IMR-90 (cell line): ENCODE data around the gene ZGLP1. TPM values are rescaled to one million over a fixed set of nuclear protein-coding genes. Genes with fewer than 3 reads are reported as not detected.

Experiments used
- ATAC-seq: fragments of 200-7000 bp; cut with Tn5 transposase; 2 replicates; pipeline ENCODE4 v1.9.1; 2020; ENCODE audit warnings: low read depth, mild to moderate bottlenecking, moderate library complexity
- BruUV-seq: library from RNA; stranded (reverse); fragments of 400-500 nt; replicated peaks from 2 replicates; lab custom pipeline; 2021; lab: Mats Ljungman, UMichigan
- CTCF ChIA-PET: fragments of 300-600 bp; formaldehyde crosslinking; extraction: SDS; loops from one replicate; lab custom pipeline; 2021; ENCODE audit warnings: antibody characterized with exemption; lab: Yijun Ruan, JAX
- POLR2A ChIA-PET: fragments of 300-600 bp; sonication (Branson Sonifier 250); formaldehyde crosslinking; loops from one replicate; lab custom pipeline; 2022; ENCODE audit warnings: antibody characterized with exemption; ENCODE audit not compliant: unreplicated experiment; lab: Charles Lee
- DNase-seq: peaks from one replicate; pipeline ENCODE4 v3.0.0; 2013
- H2AFZ ChIP-seq: replicated peaks from 2 replicates; pipeline ENCODE3; 2013; ENCODE audit warnings: low read length, mild to moderate bottlenecking; ENCODE audit not compliant: poor library complexity
- H2AK5ac ChIP-seq: 2 replicates; pipeline ENCODE4 v1.6.1; 2013; ENCODE audit warnings: low read depth, low read length, inconsistent platforms
- H2AK9ac ChIP-seq: replicated peaks from 2 replicates; pipeline ENCODE3; 2013; ENCODE audit warnings: mild to moderate bottlenecking, low read depth, low read length, moderate library complexity; ENCODE audit not compliant: poor library complexity
- H2BK120ac ChIP-seq: 2 replicates; pipeline ENCODE4 v1.6.1; 2013; ENCODE audit warnings: low read depth, low read length, inconsistent platforms
- H2BK15ac ChIP-seq: 3 replicates; pipeline ENCODE4 v1.6.1; 2013; ENCODE audit warnings: low read depth, low read length, inconsistent platforms
- H2BK20ac ChIP-seq: 2 replicates; pipeline ENCODE4 v1.6.1; 2013; ENCODE audit warnings: low read depth, mild to moderate bottlenecking, inconsistent platforms, low read length, moderate library complexity
- H2BK5ac ChIP-seq: 2 replicates; pipeline ENCODE4 v1.6.1; 2013; ENCODE audit warnings: mild to moderate bottlenecking, low read depth, low read length, inconsistent platforms; ENCODE audit not compliant: poor library complexity, severe bottlenecking
- H3K14ac ChIP-seq: replicated peaks from 2 replicates; pipeline ENCODE4 v1.6.1; 2013; ENCODE audit warnings: low read depth, low read length, inconsistent platforms
- H3K18ac ChIP-seq: 2 replicates; pipeline ENCODE4 v1.6.1; 2013; ENCODE audit warnings: low read depth, low read length, control low read depth
- H3K23ac ChIP-seq: 2 replicates; pipeline ENCODE4 v1.6.1; 2013; ENCODE audit warnings: low read depth, low read length, inconsistent platforms
- H3K27ac ChIP-seq: 2 replicates; pipeline ENCODE4 v1.5.1; 2013; ENCODE audit warnings: mild to moderate bottlenecking, control low read depth, low read length; ENCODE audit not compliant: insufficient read depth
- H3K27me3 ChIP-seq: 2 replicates; pipeline ENCODE4 v1.6.1; 2013; ENCODE audit warnings: low read length; ENCODE audit not compliant: control insufficient read depth, insufficient read depth
- H3K36me3 ChIP-seq: 2 replicates; pipeline ENCODE4 v1.6.1; 2013; ENCODE audit warnings: low read length, mixed read lengths; ENCODE audit not compliant: control insufficient read depth, insufficient read depth
- H3K4ac ChIP-seq: 2 replicates; pipeline ENCODE4 v1.6.1; 2013; ENCODE audit warnings: low read depth, low read length, inconsistent platforms
- H3K4me1 ChIP-seq: 2 replicates; pipeline ENCODE4 v1.6.1; 2013; ENCODE audit warnings: low read length, mixed read lengths; ENCODE audit not compliant: control insufficient read depth, insufficient read depth
- H3K4me2 ChIP-seq: 2 replicates; pipeline ENCODE4 v1.6.1; 2013; ENCODE audit warnings: low read depth, mild to moderate bottlenecking, control low read depth, low read length, moderate library complexity
- H3K4me3 ChIP-seq: 2 replicates; pipeline ENCODE4 v1.5.1; 2013; ENCODE audit warnings: low read depth, mild to moderate bottlenecking, control low read depth, low read length, moderate library complexity; ENCODE audit not compliant: insufficient read depth
- H3K56ac ChIP-seq: 2 replicates; pipeline ENCODE4 v1.6.1; 2013; ENCODE audit warnings: low read length, inconsistent platforms; ENCODE audit not compliant: insufficient read depth; ENCODE audit errors: extremely low read depth
- H3K79me1 ChIP-seq, 2 experiments: 2 replicates each; pipeline ENCODE4 v1.6.1; 2013; ENCODE audit warnings: low read length in 2 of 2, inconsistent platforms in 1 of 2, low read depth in 1 of 2
- H3K9ac ChIP-seq: 2 replicates; pipeline ENCODE4 v1.6.1; 2013; ENCODE audit warnings: low read depth, low read length, control low read depth
- H3K9me1 ChIP-seq: 2 replicates; pipeline ENCODE4 v1.6.1; 2013; ENCODE audit warnings: low read length, inconsistent platforms; ENCODE audit not compliant: insufficient read depth
- H3K9me3 ChIP-seq: 2 replicates; pipeline ENCODE4 v1.6.1; 2013; ENCODE audit warnings: low read length; ENCODE audit not compliant: control insufficient read depth, insufficient read depth
- H4K20me1 ChIP-seq: 2 replicates; pipeline ENCODE4 v1.6.1; 2013; ENCODE audit warnings: low read length, inconsistent platforms; ENCODE audit not compliant: insufficient read depth
- H4K5ac ChIP-seq: 2 replicates; pipeline ENCODE4 v1.6.1; 2013; ENCODE audit warnings: mild to moderate bottlenecking, low read depth, low read length, control low read depth
- H4K8ac ChIP-seq, 2 experiments: 2 replicates each; pipeline ENCODE4 v1.6.1; 2013; ENCODE audit warnings: low read depth in 2 of 2, low read length in 2 of 2, control low read depth in 1 of 2, inconsistent platforms in 1 of 2
- H4K91ac ChIP-seq: 2 replicates; pipeline ENCODE4 v1.6.1; 2013; ENCODE audit warnings: low read depth, low read length, inconsistent platforms; ENCODE audit not compliant: insufficient read depth
- BHLHE40 ChIP-seq: fragments of 150-350 bp; IDR thresholded peaks from 2 replicates; pipeline ENCODE4 v1.6.1; 2016; ENCODE audit warnings: mild to moderate bottlenecking, low read depth, low read length
- CEBPB ChIP-seq: IDR thresholded peaks from 2 replicates; pipeline ENCODE4 v1.6.1; 2012; ENCODE audit warnings: low read depth, low read length, improper control_type of control experiment
- CHD1 ChIP-seq: IDR thresholded peaks from 2 replicates; pipeline ENCODE4 v1.6.1; 2012; ENCODE audit warnings: low read depth, low read length, improper control_type of control experiment
- FOS ChIP-seq: fragments of 150-350 bp; IDR thresholded peaks from 2 replicates; pipeline ENCODE4 v1.6.1; 2016; ENCODE audit warnings: low read depth, low read length
- MAFK ChIP-seq: IDR thresholded peaks from 2 replicates; pipeline ENCODE4 v1.6.1; 2012; ENCODE audit warnings: low read depth, low read length, improper control_type of control experiment
- MAZ ChIP-seq: IDR thresholded peaks from 2 replicates; pipeline ENCODE4 v1.6.1; 2012; ENCODE audit warnings: low read depth, mild to moderate bottlenecking, low read length, improper control_type of control experiment, moderate library complexity, borderline replicate concordance
- MXI1 ChIP-seq: IDR thresholded peaks from 2 replicates; pipeline ENCODE4 v1.6.1; 2012; ENCODE audit warnings: low read depth, mild to moderate bottlenecking, low read length, moderate library complexity, borderline replicate concordance
- NFE2L2 ChIP-seq: fragments of 150-350 bp; IDR thresholded peaks from 2 replicates; pipeline ENCODE4 v1.6.1; 2016; ENCODE audit warnings: low read depth, mild to moderate bottlenecking, low read length
- POLR2A ChIP-seq: IDR thresholded peaks from 2 replicates; pipeline ENCODE4 v1.6.1; 2012; ENCODE audit warnings: mild to moderate bottlenecking, low read depth, low read length
- RAD21 ChIP-seq: IDR thresholded peaks from 2 replicates; pipeline ENCODE4 v1.6.1; 2012; ENCODE audit warnings: low read length, improper control_type of control experiment
- RCOR1 ChIP-seq: IDR thresholded peaks from 2 replicates; pipeline ENCODE4 v1.6.1; 2012; ENCODE audit warnings: mild to moderate bottlenecking, low read length, improper control_type of control experiment; ENCODE audit not compliant: insufficient replicate concordance
- RFX5 ChIP-seq: IDR thresholded peaks from 2 replicates; pipeline ENCODE4 v1.8.0; 2012; ENCODE audit warnings: low read depth, mild to moderate bottlenecking, low read length, moderate library complexity
- SMC3 ChIP-seq: fragments of 150-350 bp; IDR thresholded peaks from 2 replicates; pipeline ENCODE4 v1.6.1; 2016; ENCODE audit warnings: low read depth, mild to moderate bottlenecking, antibody characterized with exemption, low read length, moderate library complexity
- WGBS, 2 experiments: methylation state at CpG; one replicate each; pipeline versions ENCODE4 v1.1.5 to v1.1.7; 2013; ENCODE audit warnings: missing lambda C conversion rate in 2 of 2; ENCODE audit not compliant: insufficient read length in 1 of 2; ENCODE audit errors: extremely low coverage in 2 of 2; 5-methylcytosine and 5-hydroxymethylcytosine counted together
- dilution Hi-C: fragments of 300-500 bp; cut with HindIII; formaldehyde crosslinking; loops from one replicate; pipeline ENCODE4 v1.14.3; 2018; ENCODE audit warnings: low sequenced_read_pairs; ENCODE audit not compliant: unreplicated experiment
- in situ Hi-C: fragments of 300-500 bp; cut with MboI; formaldehyde crosslinking; loops from 3 replicates; pipeline ENCODE4 v1.14.3; 2019; ENCODE audit warnings: low sequenced_read_pairs, inconsistent platforms, mixed read lengths
- intact Hi-C: fragments of 100-400 bp; cut with micrococcal nuclease; formaldehyde crosslinking; loops from 2 replicates; pipeline ENCODE4 v1.10.0; 2022
- polyA plus RNA-seq, 3 experiments: library from polyadenylated mRNA; depleted of rRNA; stranded (reverse); fragments of >200 nt; gene quantifications; 2 replicates each; pipeline ENCODE4 v1.2.3, GENCODE V29; 2012; ENCODE audit warnings: low replicate concordance in 1 of 3
- total RNA-seq: library from RNA; depleted of rRNA; stranded (reverse); fragments of >200 nt; gene quantifications from 2 replicates; pipeline ENCODE4 v1.2.3, GENCODE V29; 2012
- TF ChIP-seq, protein P1 (sequence below): conservative IDR thresholded peaks from 2 replicates; pipeline ENCODE4 v1.5.1; 2012; ENCODE audit warnings: mild to moderate bottlenecking, low read depth, low read length, improper control_type of control experiment
- TF ChIP-seq, protein P2 (sequence below): fragments of 150-350 bp; IDR thresholded peaks from 2 replicates; pipeline ENCODE4 v1.6.1; 2017; ENCODE audit warnings: mild to moderate bottlenecking, antibody characterized with exemption, low read length, low read depth
- TF ChIP-seq, protein P3 (sequence below): fragments of 150-350 bp; IDR thresholded peaks from 2 replicates; pipeline ENCODE4 v1.6.1; 2016; ENCODE audit warnings: low read depth, mild to moderate bottlenecking, low read length, moderate library complexity, borderline replicate concordance

Gene ZGLP1
- total and polyA plus RNA-seq, 2 of the 4 experiments (the other 2 are of a cell fraction) = 0.54 to 3.1 TPM

DNA sequence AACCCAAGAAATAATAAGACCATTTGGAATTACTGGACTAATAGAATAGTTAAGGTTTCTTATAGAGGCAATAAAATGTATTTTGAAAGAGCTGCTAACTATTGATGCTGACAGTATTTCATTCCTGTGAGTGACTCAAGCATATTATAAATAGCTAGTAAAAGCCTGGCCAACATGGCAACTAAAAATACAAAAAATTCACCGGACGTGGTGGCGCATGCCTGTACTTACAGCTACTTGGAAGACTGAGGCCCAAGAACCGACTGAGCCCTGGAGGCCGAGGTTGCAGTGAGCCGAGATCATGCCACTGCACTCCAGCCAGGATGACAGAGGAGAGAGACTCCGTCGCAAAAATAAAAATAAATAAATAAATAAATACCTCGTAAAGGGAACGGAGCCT is 35.2 kb upstream of the ZGLP1 start:
- dilution Hi-C loops = no loop called here
- H3K14ac ChIP-seq = no peak overlapping the region

More for the DNA sequence above, 35.2 kb upstream of the ZGLP1 start:
- H3K9ac ChIP-seq = no peak overlapping the region
- H2BK5ac ChIP-seq = no peak overlapping the region
- POLR2A ChIA-PET = no interaction called here
- no peak overlapping the region for H3K56ac ChIP-seq
- no peak for TF ChIP-seq BHLHE40
- TF ChIP-seq, protein P1, sequence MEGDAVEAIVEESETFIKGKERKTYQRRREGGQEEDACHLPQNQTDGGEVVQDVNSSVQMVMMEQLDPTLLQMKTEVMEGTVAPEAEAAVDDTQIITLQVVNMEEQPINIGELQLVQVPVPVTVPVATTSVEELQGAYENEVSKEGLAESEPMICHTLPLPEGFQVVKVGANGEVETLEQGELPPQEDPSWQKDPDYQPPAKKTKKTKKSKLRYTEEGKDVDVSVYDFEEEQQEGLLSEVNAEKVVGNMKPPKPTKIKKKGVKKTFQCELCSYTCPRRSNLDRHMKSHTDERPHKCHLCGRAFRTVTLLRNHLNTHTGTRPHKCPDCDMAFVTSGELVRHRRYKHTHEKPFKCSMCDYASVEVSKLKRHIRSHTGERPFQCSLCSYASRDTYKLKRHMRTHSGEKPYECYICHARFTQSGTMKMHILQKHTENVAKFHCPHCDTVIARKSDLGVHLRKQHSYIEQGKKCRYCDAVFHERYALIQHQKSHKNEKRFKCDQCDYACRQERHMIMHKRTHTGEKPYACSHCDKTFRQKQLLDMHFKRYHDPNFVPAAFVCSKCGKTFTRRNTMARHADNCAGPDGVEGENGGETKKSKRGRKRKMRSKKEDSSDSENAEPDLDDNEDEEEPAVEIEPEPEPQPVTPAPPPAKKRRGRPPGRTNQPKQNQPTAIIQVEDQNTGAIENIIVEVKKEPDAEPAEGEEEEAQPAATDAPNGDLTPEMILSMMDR = no peak
- TF ChIP-seq MAZ = no peak
- no peak for TF ChIP-seq POLR2A
- no peak for TF ChIP-seq RFX5
- no peak for TF ChIP-seq CEBPB
- TF ChIP-seq MAFK = no peak
- TF ChIP-seq, protein P2, sequence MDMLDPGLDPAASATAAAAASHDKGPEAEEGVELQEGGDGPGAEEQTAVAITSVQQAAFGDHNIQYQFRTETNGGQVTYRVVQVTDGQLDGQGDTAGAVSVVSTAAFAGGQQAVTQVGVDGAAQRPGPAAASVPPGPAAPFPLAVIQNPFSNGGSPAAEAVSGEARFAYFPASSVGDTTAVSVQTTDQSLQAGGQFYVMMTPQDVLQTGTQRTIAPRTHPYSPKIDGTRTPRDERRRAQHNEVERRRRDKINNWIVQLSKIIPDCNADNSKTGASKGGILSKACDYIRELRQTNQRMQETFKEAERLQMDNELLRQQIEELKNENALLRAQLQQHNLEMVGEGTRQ = no peak
- TF ChIP-seq RCOR1 = no peak
- TF ChIP-seq MXI1 = no peak
- TF ChIP-seq RAD21 = no peak
- no peak for TF ChIP-seq CHD1
- no peak for TF ChIP-seq NFE2L2
- TF ChIP-seq, protein P3, sequence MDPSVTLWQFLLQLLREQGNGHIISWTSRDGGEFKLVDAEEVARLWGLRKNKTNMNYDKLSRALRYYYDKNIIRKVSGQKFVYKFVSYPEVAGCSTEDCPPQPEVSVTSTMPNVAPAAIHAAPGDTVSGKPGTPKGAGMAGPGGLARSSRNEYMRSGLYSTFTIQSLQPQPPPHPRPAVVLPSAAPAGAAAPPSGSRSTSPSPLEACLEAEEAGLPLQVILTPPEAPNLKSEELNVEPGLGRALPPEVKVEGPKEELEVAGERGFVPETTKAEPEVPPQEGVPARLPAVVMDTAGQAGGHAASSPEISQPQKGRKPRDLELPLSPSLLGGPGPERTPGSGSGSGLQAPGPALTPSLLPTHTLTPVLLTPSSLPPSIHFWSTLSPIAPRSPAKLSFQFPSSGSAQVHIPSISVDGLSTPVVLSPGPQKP = no peak
- TF ChIP-seq FOS = no peak
- TF ChIP-seq SMC3 = no peak
- no peak overlapping the region for H2AK9ac ChIP-seq
- H4K5ac ChIP-seq = no peak overlapping the region
- no peak overlapping the region for H4K91ac ChIP-seq
- H2BK120ac ChIP-seq = no peak overlapping the region
- H3K4ac ChIP-seq = no peak overlapping the region
- no peak overlapping the region for H3K4me2 ChIP-seq
- no peak overlapping the region for H3K23ac ChIP-seq
- H3K18ac ChIP-seq = no peak overlapping the region
- no peaks in the 10 kb centered on the region for H3K27me3 ChIP-seq
- peaks cover 2% of the 10 kb centered on the region; the same call in 1 of the 2 replicates for H3K4me1 ChIP-seq
- no peak overlapping the region for H2AFZ ChIP-seq
- ATAC-seq (no peak), DNase-seq (peak; percentile 39)
- no peak overlapping the region for H3K4me3 ChIP-seq
- H3K36me3 ChIP-seq = peaks cover 2% of the 10 kb centered on the region
- in situ Hi-C loops = no loop called here
- no peaks in the 10 kb centered on the region for H3K9me3 ChIP-seq
- no CpG with 5 or more reads among the region's 10 CpGs for WGBS, 2 experiments
- H3K9me1 ChIP-seq = no peaks in the 10 kb centered on the region
- no peak overlapping the region for H3K27ac ChIP-seq
- H4K20me1 ChIP-seq = no peaks in the 10 kb centered on the region
- no peak overlapping the region for H2BK15ac ChIP-seq
- H4K8ac ChIP-seq = no peak overlapping the region
- BruUV-seq = no TSS peak
- no peaks in the 10 kb centered on the region for H3K79me1 ChIP-seq
- intact Hi-C loops = no loop called here
- H2AK5ac ChIP-seq = no peak overlapping the region
- H2BK20ac ChIP-seq = no peak overlapping the region
- CTCF ChIA-PET = interaction anchor here (0.8 to 1.1 kb wide), 2 partner anchors 40 to 59 kb away, joined by 3 read pairs; partner anchors contain the start of gene CDC37
